SK-N-SH (cell line): Measurements from ENCODE around the gene EEF1A2. TPM values are rescaled to one million over a fixed set of nuclear protein-coding genes. Genes with fewer than 3 reads are reported as not detected.

Source experiments
- CTCF ChIA-PET: fragments of 300-600, 350-600 bp; formaldehyde crosslinking; extraction: SDS; loops from one replicate; lab custom pipeline; 2021; lab: Yijun Ruan, JAX
- POLR2A ChIA-PET: fragments of 350-600 bp; sonication (Branson Sonifier 250); formaldehyde crosslinking; extraction: SDS; loops from one replicate; lab custom pipeline; 2020; ENCODE audit warnings: antibody characterized with exemption, inconsistent platforms; lab: Yijun Ruan, JAX
- DNase-seq: peaks from one replicate; pipeline ENCODE4 v3.0.0; 2012
- H2AFZ ChIP-seq: fragments of 200-600 bp; sonication (generic); 2 replicates; pipeline ENCODE4 v1.8.1; 2016; ENCODE audit warnings: antibody characterized with exemption, mild to moderate bottlenecking, low read depth
- H3F3A ChIP-seq: fragments of 200-600 bp; sonication (generic); replicated peaks from 2 replicates; pipeline ENCODE3; 2016; ENCODE audit warnings: antibody characterized with exemption, mild to moderate bottlenecking; ENCODE audit not compliant: insufficient read depth
- H3K27ac ChIP-seq, 2 experiments: fragments of 200-500 bp in 1 of 2; fragments of 200-600 bp in 1 of 2; sonication (Bioruptor generic) in 1 of 2; sonication (generic), shearing (Covaris generic) in 1 of 2; 2 replicates each; pipeline versions ENCODE4 v1.5.1 to v1.6.1; 2014 to 2016; ENCODE audit warnings: low read depth in 2 of 2, inconsistent platforms in 1 of 2, low read length in 1 of 2, mild to moderate bottlenecking in 1 of 2, mixed read lengths in 1 of 2
- H3K27me3 ChIP-seq: fragments of 200-600 bp; sonication (generic), shearing (Covaris generic); 2 replicates; pipeline ENCODE4 v1.6.1; 2016; ENCODE audit warnings: mixed run types; ENCODE audit not compliant: insufficient read depth
- H3K36me3 ChIP-seq, 2 experiments: fragments of 200-500 bp in 1 of 2; fragments of 200-600 bp in 1 of 2; sonication (Bioruptor generic) in 1 of 2; sonication (generic) in 1 of 2; replicated peaks in 1 of 2; 2 replicates each; pipeline versions ENCODE3 to v1.5.1; 2014 to 2016; ENCODE audit warnings: low read length in 1 of 2, mild to moderate bottlenecking in 1 of 2; ENCODE audit not compliant: insufficient read depth in 2 of 2, control insufficient read depth in 1 of 2
- H3K4me1 ChIP-seq, 2 experiments: fragments of 200-500 bp in 1 of 2; fragments of 200-600 bp in 1 of 2; sonication (Bioruptor generic) in 1 of 2; sonication (generic), shearing (Covaris generic) in 1 of 2; 2 replicates each; pipeline versions ENCODE4 v1.5.1 to v1.6.1; 2014 to 2016; ENCODE audit warnings: low read depth in 1 of 2, low read length in 1 of 2, mixed run types in 1 of 2; ENCODE audit not compliant: insufficient read depth in 2 of 2, control insufficient read depth in 1 of 2
- H3K4me2 ChIP-seq: fragments of 200-600 bp; sonication (generic), shearing (Covaris generic); 2 replicates; pipeline ENCODE4 v1.6.1; 2017; ENCODE audit warnings: mixed run types
- H3K4me3 ChIP-seq, 2 experiments: fragments of 200-500 bp in 1 of 2; fragments of 200-600 bp in 1 of 2; sonication (Bioruptor generic) in 1 of 2; sonication (generic), shearing (Covaris generic) in 1 of 2; 2 replicates each; pipeline versions ENCODE4 v1.5.1 to v1.8.1; 2014 to 2016; ENCODE audit warnings: low read depth in 2 of 2, inconsistent platforms in 1 of 2, low read length in 1 of 2, mild to moderate bottlenecking in 1 of 2, mixed read lengths in 1 of 2, moderate library complexity in 1 of 2
- H3K79me2 ChIP-seq: fragments of 200-600 bp; sonication (generic); 2 replicates; pipeline ENCODE4 v1.8.1; 2017; ENCODE audit warnings: mild to moderate bottlenecking; ENCODE audit not compliant: insufficient read depth
- H3K9ac ChIP-seq: fragments of 200-600 bp; sonication (generic); 2 replicates; pipeline ENCODE4 v1.6.1; 2017; ENCODE audit warnings: mixed run types
- H3K9me2 ChIP-seq: fragments of 200-600 bp; sonication (generic); 2 replicates; pipeline ENCODE4 v1.6.1; 2017; ENCODE audit warnings: mixed run types
- H3K9me3 ChIP-seq: fragments of 200-600 bp; sonication (generic); 2 replicates; pipeline ENCODE4 v1.6.1; 2017; ENCODE audit warnings: mixed run types, mild to moderate bottlenecking, moderate library complexity
- H4K20me1 ChIP-seq: fragments of 200-600 bp; sonication (generic); 2 replicates; pipeline ENCODE4 v1.6.1; 2017; ENCODE audit warnings: mild to moderate bottlenecking, mixed run types; ENCODE audit not compliant: insufficient read depth
- CTCF ChIP-seq: fragments of 200-600 bp; sonication (generic); IDR thresholded peaks from 2 replicates; pipeline ENCODE4 v1.6.1; 2017; ENCODE audit warnings: antibody characterized with exemption, mild to moderate bottlenecking, moderate library complexity
- ELF1 ChIP-seq: IDR thresholded peaks from 2 replicates; pipeline ENCODE4 v1.4.0; 2012
- EP300 ChIP-seq, 2 experiments: IDR thresholded peaks; 2 replicates each; pipeline versions ENCODE4 v1.4.0 to v1.6.1; 2012; ENCODE audit warnings: borderline replicate concordance in 1 of 2, low read depth in 1 of 2, low read length in 1 of 2
- EZH2phosphoT487 ChIP-seq: fragments of 200-600 bp; sonication (generic); IDR thresholded peaks from 2 replicates; pipeline ENCODE4 v1.6.1; 2017; ENCODE audit warnings: low read depth, mixed run types, mild to moderate bottlenecking, antibody characterized with exemption, moderate library complexity, borderline replicate concordance
- FOXJ3 ChIP-seq: sonication (generic); formaldehyde crosslinking; IDR thresholded peaks from 2 replicates; pipeline ENCODE4 v1.5.1; 2020; ENCODE audit warnings: mild to moderate bottlenecking, missing genetic modification reagents
- FOXM1 ChIP-seq: IDR thresholded peaks from 2 replicates; pipeline ENCODE4 v1.4.0; 2012; ENCODE audit warnings: low read depth, mild to moderate bottlenecking
- GATA2 ChIP-seq: sonication (generic); formaldehyde crosslinking; IDR thresholded peaks from 2 replicates; pipeline ENCODE4 v1.5.0; 2020; ENCODE audit warnings: mild to moderate bottlenecking, missing genetic modification reagents
- MEF2A ChIP-seq: IDR thresholded peaks from 2 replicates; pipeline ENCODE4 v1.4.0; 2012; ENCODE audit warnings: low read depth, borderline replicate concordance
- MXI1 ChIP-seq: IDR thresholded peaks from 2 replicates; pipeline ENCODE4 v1.6.1; 2012; ENCODE audit warnings: mild to moderate bottlenecking, low read depth, low read length, improper control_type of control experiment
- NFIC ChIP-seq: IDR thresholded peaks from 2 replicates; pipeline ENCODE4 v1.4.0; 2012; ENCODE audit warnings: borderline replicate concordance
- PBX3 ChIP-seq: IDR thresholded peaks from 2 replicates; pipeline ENCODE4; 2012
- POLR2AphosphoS5 ChIP-seq: IDR thresholded peaks from 2 replicates; pipeline ENCODE4 v1.6.1; 2012; ENCODE audit warnings: low read depth, low read length
- RAD21 ChIP-seq: IDR thresholded peaks from 2 replicates; pipeline ENCODE4 v1.6.1; 2012; ENCODE audit warnings: mild to moderate bottlenecking, low read length
- RCOR1 ChIP-seq: fragments of 150-350 bp; IDR thresholded peaks from 2 replicates; pipeline ENCODE4 v1.6.1; 2017; ENCODE audit warnings: antibody characterized with exemption, low read length
- RFX5 ChIP-seq: IDR thresholded peaks from 2 replicates; pipeline ENCODE4 v1.6.1; 2012; ENCODE audit warnings: mild to moderate bottlenecking, improper control_type of control experiment, low read length
- SIN3A ChIP-seq: IDR thresholded peaks from 2 replicates; pipeline ENCODE4 v1.6.1; 2012; ENCODE audit warnings: low read depth, mild to moderate bottlenecking, low read length, moderate library complexity, borderline replicate concordance
- USF2 ChIP-seq: fragments of 150-350 bp; IDR thresholded peaks from 2 replicates; pipeline ENCODE4 v1.6.1; 2017; ENCODE audit warnings: antibody characterized with exemption, low read length, low read depth, borderline replicate concordance
- ZBTB33 ChIP-seq: IDR thresholded peaks from 2 replicates; pipeline ENCODE4 v1.4.0; 2012; ENCODE audit warnings: low read depth, borderline replicate concordance
- WGBS: methylation state at CpG from one replicate; pipeline ENCODE4 v1.1.6; 2017; ENCODE audit warnings: low lambda C conversion rate; 5-methylcytosine and 5-hydroxymethylcytosine counted together
- polyA plus RNA-seq, 3 experiments: library from polyadenylated mRNA; depleted of rRNA; stranded (reverse); fragments of >200 nt; gene quantifications; 2 replicates each; pipeline ENCODE4 v1.2.3, GENCODE V29; 2012

The EEF1A2 gene
- polyA plus RNA-seq, 1 of the 3 experiments (the other 2 are of a cell fraction) = 16.5 TPM

- WGBS = 98% methylated on average over 14 of the region's 14 CpGs
- CTCF ChIA-PET = interaction anchor here (0.6 to 0.9 kb wide), 2 partner anchors 45 to 602 kb away, joined by 3 to 4 read pairs; partner anchors contain the start of gene PTK6
- H3K4me3 ChIP-seq = no peak overlapping the region
- no peak overlapping the region for H3K27ac ChIP-seq
- H2AFZ ChIP-seq = no peak overlapping the region
- POLR2A ChIA-PET = interaction anchor here (1.2 kb wide), 1 partner anchor 28 kb away, joined by 5 read pairs; the partner anchor contains the start of gene PPDPF
- no peaks in the 10 kb centered on the region for H3K79me2 ChIP-seq
- no peaks in the 10 kb centered on the region for H3K9me3 ChIP-seq
- no peaks in the 10 kb centered on the region for H3K9me2 ChIP-seq
- H3K36me3 ChIP-seq = peaks cover 0 to 6% of the 10 kb centered on the region in 2 experiments
- DNase-seq = no peak
- no peaks in the 10 kb centered on the region for H3K27me3 ChIP-seq
- H3K4me1 ChIP-seq = peaks cover 0 to 24% of the 10 kb centered on the region in 2 experiments; a peak in 1 of 4 replicates
- TF ChIP-seq FOXM1 (no peak), GATA2 (no peak), EZH2phosphoT487 (no peak), POLR2AphosphoS5 (no peak), EP300 (IDR thresholded peaks at IDR 0.05; ENCODE audit: borderline replicate concordance in 1 of 2, low read depth in 1 of 2, low read length in 1 of 2) (no peak), FOXJ3 (CRISPR knock-in tag) (no peak), USF2 (no peak), SIN3A (no peak), CTCF (no peak), RCOR1 (no peak), RAD21 (no peak), ELF1 (no peak), MEF2A (no peak)
- H4K20me1 ChIP-seq = no peaks in the 10 kb centered on the region; the same call in 1 of the 2 replicates
- no peaks in the 10 kb centered on the region for H3F3A ChIP-seq
- H3K9ac ChIP-seq = no peak overlapping the region
- H3K4me2 ChIP-seq = no peak overlapping the region
Measured at GRCh38 chr20:63492982-63493381, 5.9 kb downstream of the EEF1A2 start.

GRCh38 chr20:63492518-63492917 is 6.4 kb downstream of the EEF1A2 start:
- H3K79me2 ChIP-seq = no peaks in the 10 kb centered on the region
- H3K9ac ChIP-seq = no peak overlapping the region
- H3K4me3 ChIP-seq = no peak overlapping the region
- H3K36me3 ChIP-seq = peaks cover 0 to 6% of the 10 kb centered on the region in 2 experiments
- no peaks in the 10 kb centered on the region; the same call in 1 of the 2 replicates for H4K20me1 ChIP-seq
- no peak overlapping the region for H2AFZ ChIP-seq
- POLR2A ChIA-PET = interaction anchor here (1.2 kb wide), 1 partner anchor 28 kb away, joined by 5 read pairs; the partner anchor contains the start of gene PPDPF
- TF ChIP-seq FOXJ3 (CRISPR knock-in tag) (no peak), PBX3 (no peak), ZBTB33 (no peak), FOXM1 (no peak), NFIC (no peak), RFX5 (no peak), MXI1 (no peak), EP300 (IDR thresholded peaks at IDR 0.05; ENCODE audit: borderline replicate concordance in 1 of 2, low read depth in 1 of 2, low read length in 1 of 2) (no peak), GATA2 (no peak)
- TF ChIP-seq, all 33 proteins: peak for 0
- WGBS = 71% methylated on average over 2 of the region's 2 CpGs
- no peaks in the 10 kb centered on the region for H3K9me2 ChIP-seq
- no peaks in the 10 kb centered on the region for H3K9me3 ChIP-seq
- no peaks in the 10 kb centered on the region for H3K27me3 ChIP-seq
- H3K4me2 ChIP-seq = no peak overlapping the region
- no peaks in the 10 kb centered on the region for H3F3A ChIP-seq
- CTCF ChIA-PET = interaction anchor here (0.6 kb wide), 1 partner anchor 603 kb away, joined by 3 read pairs; no protein-coding TSS in a partner anchor
- peaks cover 0 to 19% of the 10 kb centered on the region in 2 experiments; a peak in 1 of 4 replicates for H3K4me1 ChIP-seq
- no peak for DNase-seq
- H3K27ac ChIP-seq = no peak overlapping the region
